ENCODE data around the gene ZNF891. TPM values are rescaled to one million over a fixed set of nuclear protein-coding genes. Genes with fewer than 3 reads are reported as not detected.

ZNF891 gene
- total RNA-seq, 1 experiment from 2014 or later, result 0.44 TPM

DNA sequence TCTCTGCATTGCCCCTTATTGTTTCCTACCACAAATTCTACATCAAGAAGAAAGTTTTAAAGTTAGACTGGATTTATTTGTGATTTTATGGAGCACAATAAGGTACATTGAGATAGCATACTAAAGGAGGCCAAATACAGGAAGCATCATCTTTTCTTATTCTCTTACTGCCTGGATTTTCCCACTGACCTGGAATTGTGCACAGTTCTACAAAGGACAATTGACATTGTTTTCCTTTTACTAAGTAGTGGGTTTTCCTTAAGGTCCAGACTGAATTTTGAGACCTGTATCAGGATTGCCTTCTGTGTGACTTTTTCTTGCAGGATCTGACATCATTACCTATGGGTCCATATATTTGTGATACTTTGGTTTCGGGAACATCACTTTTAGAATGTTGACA, 68.1 kb downstream of the ZNF891 start:
- DNase-seq (ENCODE audit: low read depth), result no peak

DNA sequence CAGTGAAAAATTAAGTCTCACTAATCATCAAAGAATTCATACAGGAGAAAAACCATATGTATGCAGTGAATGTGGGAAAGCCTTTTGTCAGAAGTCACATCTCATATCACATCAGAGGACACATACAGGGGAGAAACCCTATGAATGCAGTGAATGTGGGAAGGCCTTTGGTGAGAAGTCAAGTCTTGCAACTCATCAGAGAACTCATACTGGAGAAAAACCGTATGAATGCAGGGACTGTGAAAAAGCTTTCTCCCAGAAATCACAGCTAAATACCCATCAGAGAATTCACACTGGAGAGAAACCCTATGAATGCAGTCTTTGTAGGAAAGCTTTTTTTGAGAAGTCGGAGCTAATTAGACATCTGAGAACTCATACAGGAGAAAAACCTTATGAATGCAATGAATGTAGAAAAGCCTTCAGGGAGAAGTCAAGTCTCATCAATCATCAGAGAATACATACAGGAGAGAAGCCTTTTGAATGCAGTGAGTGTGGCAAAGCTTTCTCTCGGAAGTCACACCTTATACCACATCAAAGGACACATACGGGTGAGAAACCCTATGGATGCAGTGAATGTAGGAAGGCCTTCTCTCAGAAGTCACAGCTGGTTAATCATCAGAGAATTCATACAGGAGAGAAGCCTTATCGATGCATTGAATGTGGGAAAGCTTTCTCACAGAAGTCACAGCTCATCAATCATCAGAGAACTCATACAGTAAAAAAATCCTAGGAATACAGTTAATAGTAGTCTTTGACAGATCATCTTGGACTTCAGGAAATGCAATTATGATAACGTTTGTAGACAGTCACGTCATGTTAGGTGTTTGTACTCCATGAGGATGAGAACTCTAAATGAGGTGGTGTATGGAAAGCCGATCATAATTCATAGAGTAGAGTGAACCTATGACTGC, 71.6 kb downstream of the ZNF891 start:
- DNase-seq (ENCODE audit: low read depth), result no peak

DNA sequence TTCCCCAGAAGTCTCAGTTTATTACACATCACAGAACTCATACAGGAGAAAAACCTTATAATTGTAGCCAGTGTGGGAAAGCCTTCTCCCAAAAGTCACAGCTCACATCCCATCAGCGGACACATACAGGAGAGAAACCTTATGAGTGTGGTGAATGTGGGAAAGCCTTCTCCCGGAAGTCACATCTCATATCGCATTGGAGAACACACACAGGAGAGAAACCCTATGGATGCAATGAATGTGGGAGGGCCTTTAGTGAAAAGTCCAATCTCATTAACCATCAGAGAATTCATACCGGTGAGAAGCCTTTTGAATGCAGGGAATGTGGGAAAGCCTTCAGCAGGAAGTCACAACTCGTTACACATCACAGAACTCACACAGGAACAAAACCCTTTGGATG, 72.6 kb downstream of the ZNF891 start:
- DNase-seq (ENCODE audit: low read depth), result no peak

Other genes with a start within 250 kb of the ZNF891 start
- gene CHFR, start 242.7 kb downstream of the ZNF891 start, total RNA-seq (2014; rRNA removed; shearing (Covaris generic)), result 14.7 and 33.1 TPM in 2 replicates
- gene ZNF605, start 174.0 kb downstream of the ZNF891 start, total RNA-seq (2014; rRNA removed; shearing (Covaris generic)), result 2.0 and 6.4 TPM in 2 replicates
- gene ZNF26, start 143.9 kb downstream of the ZNF891 start, total RNA-seq (2014; rRNA removed; shearing (Covaris generic)), result 4.0 and 10.7 TPM in 2 replicates
- 9.8 and 12.1 TPM in 2 replicates for gene ZNF84, start 92.8 kb downstream of the ZNF891 start, total RNA-seq (2014; rRNA removed; shearing (Covaris generic))
- 10.7 and 15.7 TPM in 2 replicates for gene ZNF140, start 49.4 kb downstream of the ZNF891 start, total RNA-seq (2014; rRNA removed; shearing (Covaris generic))
- 3.7 and 8.7 TPM in 2 replicates for gene ZNF10, start 353 bp upstream of the ZNF891 start, total RNA-seq (2014; rRNA removed; shearing (Covaris generic))
- 14.4 and 16.2 TPM in 2 replicates for gene ZNF268, start 51.2 kb upstream of the ZNF891 start, total RNA-seq (2014; rRNA removed; shearing (Covaris generic))
- not detected in 2 replicates for gene ANHX, start 105.6 kb upstream of the ZNF891 start, total RNA-seq (2014; rRNA removed; shearing (Covaris generic))